ENCODE results near the gene GRWD1.

GRWD1 gene

GRCh38 chr19:48428670-48429069 is 17.1 kb upstream of the GRWD1 start:
- no peak for DNase-seq

- DNase-seq: no peak
Observed at GRCh38 chr19:48433337-48433736, 12.4 kb upstream of the GRWD1 start.

DNA sequence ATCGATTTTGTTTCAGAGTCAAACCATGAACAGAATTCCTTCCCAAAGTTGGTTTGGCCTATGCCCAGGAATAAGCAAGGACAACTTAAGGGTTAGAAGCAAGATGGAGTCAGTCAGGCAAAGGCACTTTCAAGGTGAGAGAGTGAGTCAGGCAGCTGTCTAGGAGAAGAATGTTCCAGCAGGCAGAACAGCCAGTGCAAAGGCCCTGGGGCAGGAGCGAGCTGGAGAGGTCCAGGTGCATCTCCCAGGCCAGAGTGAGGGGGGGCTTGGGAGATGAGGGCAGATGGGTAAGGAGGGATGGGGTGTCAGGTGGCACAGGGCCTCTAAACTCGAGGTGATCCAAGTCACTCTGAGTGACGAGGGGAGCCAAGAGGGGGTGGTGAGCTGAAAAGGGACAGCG is 9.2 kb upstream of the GRWD1 start:
- no peak for DNase-seq

- no peak for DNase-seq
Observed at GRCh38 chr19:48441360-48442050, 4.3 kb upstream of the GRWD1 start.

DNA sequence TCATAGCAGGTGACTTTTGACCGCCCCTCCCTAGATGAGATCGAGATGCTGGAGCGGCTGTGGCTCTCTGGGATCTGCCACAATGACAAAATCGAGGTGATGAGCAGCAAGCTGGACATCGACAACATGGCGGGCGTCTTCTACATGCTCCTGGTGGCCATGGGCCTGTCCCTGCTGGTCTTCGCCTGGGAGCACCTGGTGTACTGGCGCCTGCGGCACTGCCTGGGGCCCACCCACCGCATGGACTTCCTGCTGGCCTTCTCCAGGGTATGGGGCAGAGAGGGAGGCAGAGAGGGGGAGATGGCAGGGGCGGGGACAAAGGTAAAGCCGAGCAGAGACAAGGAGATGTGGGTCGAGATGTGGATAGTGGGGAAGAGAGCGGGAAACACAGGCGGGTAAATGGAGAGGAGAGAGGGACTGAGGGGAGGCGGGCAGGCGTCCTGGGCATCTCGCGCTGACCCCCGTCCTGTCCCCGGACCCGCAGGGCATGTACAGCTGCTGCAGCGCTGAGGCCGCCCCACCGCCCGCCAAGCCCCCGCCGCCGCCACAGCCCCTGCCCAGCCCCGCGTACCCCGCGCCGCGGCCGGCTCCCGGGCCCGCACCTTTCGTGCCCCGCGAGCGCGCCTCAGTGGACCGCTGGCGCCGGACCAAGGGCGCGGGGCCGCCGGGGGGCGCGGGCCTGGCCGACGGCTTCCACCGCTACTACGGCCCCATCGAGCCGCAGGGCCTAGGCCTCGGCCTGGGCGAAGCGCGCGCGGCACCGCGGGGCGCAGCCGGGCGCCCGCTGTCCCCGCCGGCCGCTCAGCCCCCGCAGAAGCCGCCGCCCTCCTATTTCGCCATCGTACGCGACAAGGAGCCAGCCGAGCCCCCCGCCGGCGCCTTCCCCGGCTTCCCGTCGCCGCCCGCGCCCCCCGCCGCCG is 3.4 kb upstream of the GRWD1 start:
- DNase-seq: no peak

GRCh38 chr19:48443256-48443655 is 2.5 kb upstream of the GRWD1 start:
- no peak for DNase-seq

DNA sequence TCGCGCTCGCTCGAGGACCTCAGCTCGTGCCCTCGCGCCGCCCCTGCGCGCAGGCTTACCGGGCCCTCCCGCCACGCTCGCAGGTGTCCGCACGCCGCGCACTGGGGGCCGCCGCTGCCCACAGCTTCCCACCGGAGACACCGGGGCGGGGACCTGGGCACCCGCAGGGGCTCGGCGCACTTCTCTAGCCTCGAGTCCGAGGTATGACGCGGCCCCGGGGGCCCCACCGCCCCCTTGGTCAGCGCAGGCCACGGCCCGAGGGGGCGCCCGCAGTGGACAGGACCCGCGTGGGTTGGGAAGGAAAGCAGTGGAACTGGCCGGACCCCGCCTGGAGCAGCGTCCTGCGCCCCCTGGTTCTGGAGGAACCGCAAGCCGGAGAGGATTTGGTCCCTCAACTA is 2.1 kb upstream of the GRWD1 start:
- no peak for DNase-seq

DNA sequence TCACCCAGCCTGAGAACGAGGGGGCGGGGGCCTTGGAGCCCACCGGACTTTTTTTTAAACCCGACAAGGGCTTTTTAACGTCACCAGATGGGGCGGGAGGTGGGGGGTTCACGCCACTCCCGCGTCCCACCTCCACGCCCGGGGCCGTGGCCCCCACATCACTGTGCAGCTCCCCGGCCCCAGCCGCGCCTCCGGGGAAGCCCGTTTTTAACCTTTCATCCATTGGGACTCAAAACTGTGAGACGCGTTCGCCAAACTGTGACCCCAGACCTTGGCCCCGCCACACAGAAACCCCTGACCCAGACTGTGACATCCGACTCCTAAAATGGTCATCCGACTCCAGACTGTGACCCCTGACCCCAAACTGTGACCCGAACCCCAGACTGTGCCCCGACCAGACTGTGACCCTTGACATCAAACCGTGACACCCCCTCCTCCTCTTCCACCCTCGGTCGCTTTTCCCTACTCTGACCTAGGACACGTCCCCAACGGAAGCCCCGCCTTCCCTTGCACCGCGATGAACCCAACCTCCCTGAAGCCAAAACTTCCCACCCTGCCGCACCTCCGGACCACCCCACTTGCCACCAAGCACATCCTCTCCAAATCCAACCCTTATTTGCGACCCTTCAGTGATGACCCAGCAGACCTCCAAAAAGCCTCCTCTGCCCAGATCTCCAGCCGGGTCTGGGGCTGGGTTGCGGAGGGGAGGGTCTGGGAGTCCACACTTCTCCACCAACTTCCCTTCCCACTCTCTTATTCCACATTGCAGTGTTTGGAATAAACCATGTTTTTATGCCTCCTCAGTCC is 1.5 kb upstream of the GRWD1 start:
- DNase-seq: no peak

GRCh38 chr19:48444936-48445200 is 915 bp upstream of the GRWD1 start:
- no peak for DNase-seq

DNA sequence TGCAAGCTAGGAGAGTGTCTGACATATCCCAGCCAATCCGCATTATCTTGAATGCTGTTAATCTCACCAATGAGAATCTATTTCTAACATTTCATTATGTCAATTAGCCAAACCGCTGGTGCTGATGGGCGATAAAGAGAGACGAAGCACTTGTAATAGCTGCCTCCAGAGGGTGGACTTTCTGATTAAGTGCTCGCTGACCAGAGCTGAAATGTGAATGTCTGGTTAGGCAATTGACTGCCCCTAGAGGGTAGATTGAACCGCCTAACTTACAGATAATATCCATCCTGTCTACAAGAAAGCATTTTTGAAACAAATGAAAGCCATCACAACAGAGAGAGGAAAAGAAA is 552 bp upstream of the GRWD1 start:
- peak; percentile 90 for DNase-seq

DNA sequence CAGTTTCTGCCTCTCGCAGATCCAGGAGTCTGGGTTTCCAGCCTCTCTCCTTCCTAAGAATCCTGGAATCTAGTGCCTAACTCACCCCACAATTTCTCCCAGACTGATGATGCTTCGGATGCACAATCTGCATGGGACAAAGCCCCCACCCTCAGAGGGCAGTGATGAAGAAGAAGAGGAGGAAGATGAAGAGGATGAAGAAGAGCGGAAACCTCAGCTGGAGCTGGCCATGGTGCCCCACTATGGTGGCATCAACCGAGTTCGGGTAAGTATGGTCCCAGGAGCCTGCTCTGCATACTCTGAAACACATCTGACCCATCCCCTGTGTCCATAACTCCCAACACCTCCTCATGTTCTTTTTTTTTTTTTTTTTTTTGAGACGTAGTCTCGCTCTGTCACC is 796 bp downstream of the GRWD1 start:
- DNase-seq: no peak

- no peak for DNase-seq
Observed at GRCh38 chr19:48448563-48448962, 2.8 kb downstream of the GRWD1 start.

- no peak for DNase-seq
Observed at GRCh38 chr19:48450441-48450840, 4.7 kb downstream of the GRWD1 start.

DNA sequence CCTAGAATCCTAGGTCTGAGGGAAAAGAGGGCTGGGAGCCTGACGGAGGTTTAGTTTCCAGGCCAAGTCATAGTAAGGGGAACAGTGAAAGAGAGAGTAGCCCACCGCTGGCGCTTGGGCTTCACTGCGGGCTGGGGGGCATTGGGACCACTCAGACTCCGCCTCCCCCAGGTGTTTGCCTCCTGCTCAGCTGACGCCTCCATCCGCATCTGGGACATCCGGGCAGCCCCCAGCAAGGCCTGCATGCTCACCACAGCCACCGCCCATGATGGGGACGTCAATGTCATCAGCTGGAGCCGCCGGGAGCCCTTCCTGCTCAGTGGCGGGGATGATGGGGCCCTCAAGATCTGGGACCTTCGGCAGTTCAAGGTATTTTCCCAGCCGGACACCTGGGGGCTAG is 5.1 kb downstream of the GRWD1 start:
- no peak for DNase-seq

GRCh38 chr19:48451624-48452023 is 5.8 kb downstream of the GRWD1 start:
- no peak for DNase-seq

GRCh38 chr19:48452289-48453190 is 6.8 kb downstream of the GRWD1 start:
- no peak for DNase-seq

GRCh38 chr19:48454150-48454730 is 8.5 kb downstream of the GRWD1 start:
- DNase-seq: no peak

- no peak for DNase-seq
Observed at GRCh38 chr19:48455171-48455907, 9.6 kb downstream of the GRWD1 start, which contains the start of gene KCNJ14. TSS of gene KCNJ14 (plus strand) at chr19:48455574. CDS start at chr19:48461725, 6,151 bp downstream.

DNA sequence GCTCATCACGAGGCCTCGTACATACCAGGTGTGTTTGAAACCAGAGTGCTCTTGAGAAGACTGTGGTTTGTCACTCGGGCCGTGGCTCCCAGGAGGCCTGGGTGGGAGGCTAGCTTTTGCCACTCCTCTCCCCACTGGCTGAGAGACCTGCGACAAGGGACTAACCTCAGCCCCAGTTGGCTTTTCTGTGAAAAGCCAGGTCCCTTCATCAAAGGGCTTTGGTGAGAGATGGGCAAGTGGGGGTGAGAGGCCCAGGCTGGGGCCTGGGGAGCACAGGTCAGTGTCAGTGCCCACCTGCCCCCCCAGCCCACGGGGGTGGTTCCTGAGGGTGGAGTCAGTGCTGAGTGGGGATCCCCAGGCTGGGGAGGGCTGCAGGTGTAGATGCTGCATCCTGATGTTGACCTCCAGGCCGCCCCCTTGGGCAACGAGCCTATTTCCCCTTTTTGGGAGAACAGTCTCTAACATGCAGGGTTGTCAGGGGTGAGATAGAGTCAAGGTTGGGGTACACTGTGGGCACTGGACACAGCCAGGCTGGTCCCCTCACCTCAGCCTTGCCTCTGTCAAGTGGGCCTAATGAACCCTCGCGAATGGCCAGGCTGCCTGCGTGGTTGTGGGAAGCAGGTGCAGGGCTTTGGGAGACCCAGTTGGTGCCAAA is 10.3 kb downstream of the GRWD1 start:
- no peak for DNase-seq

DNA sequence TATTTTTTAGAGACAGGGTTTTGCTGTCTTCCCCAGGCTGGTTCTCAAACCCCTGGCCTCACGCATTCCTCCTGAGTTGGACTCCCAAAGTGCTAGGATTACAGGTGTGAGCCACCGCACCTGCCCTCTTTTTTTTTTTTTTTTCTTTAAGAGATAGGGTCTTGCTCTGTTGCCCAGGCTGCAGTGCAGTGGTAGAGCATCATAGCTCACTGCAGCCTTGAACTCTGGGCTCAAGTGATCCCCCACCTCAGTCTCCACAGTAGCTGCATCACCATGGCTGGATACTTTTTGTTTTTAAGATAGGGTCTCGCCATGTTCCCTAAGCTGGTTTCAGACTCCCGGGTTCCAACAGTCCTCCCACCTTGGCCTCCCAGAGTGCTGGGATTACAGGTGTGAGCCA is 11.1 kb downstream of the GRWD1 start:
- no peak for DNase-seq

DNA sequence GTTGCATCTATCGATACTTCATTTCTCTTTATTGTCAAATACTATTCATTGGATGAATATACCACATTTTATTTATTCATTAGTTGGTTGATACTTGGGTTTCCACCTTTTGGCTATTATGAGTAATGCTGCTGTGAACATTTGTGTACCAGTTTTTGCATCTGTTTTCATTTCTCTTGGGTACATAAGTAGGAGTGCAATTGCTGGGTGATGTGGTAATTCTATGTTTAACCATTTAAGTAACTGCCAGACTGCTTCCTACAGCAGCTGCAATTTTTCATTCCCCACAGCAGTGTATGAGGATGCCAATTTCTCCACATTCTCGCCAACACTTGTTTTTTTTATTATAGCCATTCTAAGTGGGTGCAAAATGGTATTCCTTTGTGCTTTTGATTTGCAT is 12.2 kb downstream of the GRWD1 start:
- DNase-seq: no peak

All from KG1 (cell line).